DMS53 treated with DMSO at 0.1 percent for 48 hours (cell line): ENCODE measurements around the gene FBLN1.

ENCODE experiments used
- DNase-seq: peaks from one replicate; lab custom pipeline; 2025; ENCODE audit not compliant: unreplicated experiment; lab: John Stamatoyannopoulos, UW

The FBLN1 gene

GRCh38 chr22:45631140-45631840, 128.6 kb downstream of the FBLN1 start:
- DNase-seq: no peak

GRCh38 chr22:45631841-45632238, 129.2 kb downstream of the FBLN1 start:
- DNase-seq: no peak

DNA sequence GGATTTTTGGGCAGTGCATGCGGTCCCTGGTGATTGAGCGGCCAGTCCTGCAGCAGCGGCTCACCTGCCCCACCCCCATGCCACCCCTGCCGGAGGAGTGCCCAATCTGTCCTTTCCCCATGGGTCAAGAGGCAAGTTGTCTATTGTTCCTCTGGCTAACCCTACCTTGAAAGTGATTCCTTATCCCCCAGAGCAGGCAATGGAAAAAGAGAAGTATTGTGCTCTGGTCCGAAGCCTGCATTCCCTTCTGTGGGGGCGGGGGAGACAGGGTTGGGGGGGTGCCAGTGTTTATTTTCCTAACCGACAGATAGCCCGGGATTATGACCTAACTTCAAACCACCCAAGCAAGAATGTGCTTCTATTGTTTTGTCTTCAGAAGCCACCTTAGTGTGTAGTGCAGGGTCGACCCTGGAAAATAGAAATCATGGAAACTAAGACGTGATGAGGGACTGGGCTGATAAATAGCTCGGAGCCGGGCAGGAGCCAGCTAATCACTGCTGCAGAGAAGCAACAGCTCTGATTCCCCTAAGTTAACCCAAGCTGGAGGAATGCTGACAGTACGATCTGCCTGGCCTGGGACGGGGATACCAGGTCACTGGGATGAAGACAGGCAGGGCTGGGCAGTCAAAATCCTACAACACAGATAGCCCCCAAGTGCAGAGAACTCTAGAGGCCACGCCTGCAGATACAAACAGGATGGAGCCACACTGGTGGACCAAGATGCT, 130.3 kb downstream of the FBLN1 start:
- no peak for DNase-seq

GRCh38 chr22:45636683-45637082, 134.0 kb downstream of the FBLN1 start:
- no peak for DNase-seq

- DNase-seq: no peak
Measured at GRCh38 chr22:45638197-45638596, 135.5 kb downstream of the FBLN1 start.

DNA sequence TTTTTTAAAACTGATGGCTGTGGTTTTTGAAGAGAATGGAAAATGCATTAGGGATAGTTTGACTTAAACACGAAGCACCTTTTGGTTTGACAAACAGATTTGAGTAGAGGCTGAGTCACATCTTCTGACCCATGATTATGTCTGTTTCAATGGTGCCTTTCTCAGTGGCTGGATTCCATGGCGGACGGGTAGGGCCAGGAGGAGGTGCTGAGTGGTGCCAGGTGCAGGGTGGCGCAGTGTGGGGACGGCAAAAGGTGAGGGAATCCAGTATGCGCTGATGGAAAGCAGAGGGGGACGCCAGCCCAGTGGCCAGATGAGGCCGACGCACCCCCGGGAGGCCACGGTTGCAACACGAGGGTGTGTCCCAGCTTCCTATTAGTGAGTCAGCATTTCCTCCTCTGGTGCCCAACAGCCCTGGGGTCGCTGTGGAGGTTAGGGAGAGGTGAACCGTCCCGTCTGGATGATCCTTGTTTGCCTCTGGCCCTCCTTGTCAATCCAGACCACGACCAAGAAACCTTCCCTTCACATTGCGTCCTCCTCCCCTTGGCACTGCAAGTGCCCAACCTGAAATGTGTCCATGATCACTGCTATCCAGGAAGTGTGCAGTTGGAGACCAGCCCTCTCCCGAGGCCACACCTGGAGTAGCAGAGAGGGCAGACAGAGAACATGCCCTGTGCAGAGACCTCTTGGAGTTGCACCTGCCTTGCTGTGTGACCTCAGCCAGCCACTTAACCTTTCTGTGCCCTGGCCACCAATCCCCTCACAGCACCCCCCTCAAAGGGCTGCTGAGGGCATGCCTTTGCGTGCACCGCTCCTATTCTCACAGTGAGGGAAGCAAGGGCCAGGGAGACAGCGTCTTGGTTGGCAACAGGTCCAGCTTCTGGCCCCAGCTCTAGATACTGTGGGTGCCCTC, 136.4 kb downstream of the FBLN1 start:
- no peak for DNase-seq

DNA sequence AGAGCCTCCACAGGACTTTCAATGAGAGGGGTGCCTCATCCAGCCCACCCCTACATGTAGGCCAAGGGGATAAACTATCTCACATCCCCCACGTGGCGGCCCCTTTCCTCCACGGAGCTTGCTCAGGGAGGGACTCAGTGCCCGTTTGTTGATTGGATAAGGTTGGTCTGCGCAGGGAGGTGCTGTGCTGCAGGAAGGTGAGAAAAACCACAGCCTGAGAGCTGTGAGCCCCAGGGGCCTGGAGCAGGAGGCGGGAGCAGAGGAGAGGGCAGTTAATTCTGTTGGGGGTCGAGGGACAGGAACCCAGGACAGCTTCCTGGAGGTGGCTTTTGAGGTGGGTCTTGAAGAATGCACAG, 137.0 kb downstream of the FBLN1 start:
- DNase-seq: no peak

- DNase-seq: no peak
Measured at GRCh38 chr22:45640291-45640940, 137.7 kb downstream of the FBLN1 start.

GRCh38 chr22:45640941-45641621, 138.4 kb downstream of the FBLN1 start:
- DNase-seq: no peak

DNA sequence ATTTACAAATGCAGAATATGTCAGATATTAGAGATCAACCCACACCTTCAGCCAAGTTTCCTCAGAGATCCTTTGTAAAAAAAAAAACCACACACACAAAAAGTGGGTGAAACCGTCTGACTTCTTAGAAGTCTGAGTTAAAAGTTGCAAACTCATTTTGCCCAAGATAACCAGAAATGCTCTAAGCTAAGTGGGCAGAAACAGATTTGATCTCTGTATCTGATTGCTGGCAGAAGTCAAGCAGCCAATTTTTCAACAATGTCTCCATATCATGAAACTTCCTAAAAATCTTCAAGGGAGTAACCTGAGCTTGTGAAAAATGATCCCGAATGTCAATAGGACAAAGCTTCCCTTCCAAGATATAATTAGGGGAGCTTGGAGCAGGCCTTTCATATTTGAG, 140.3 kb downstream of the FBLN1 start:
- no peak for DNase-seq

DNA sequence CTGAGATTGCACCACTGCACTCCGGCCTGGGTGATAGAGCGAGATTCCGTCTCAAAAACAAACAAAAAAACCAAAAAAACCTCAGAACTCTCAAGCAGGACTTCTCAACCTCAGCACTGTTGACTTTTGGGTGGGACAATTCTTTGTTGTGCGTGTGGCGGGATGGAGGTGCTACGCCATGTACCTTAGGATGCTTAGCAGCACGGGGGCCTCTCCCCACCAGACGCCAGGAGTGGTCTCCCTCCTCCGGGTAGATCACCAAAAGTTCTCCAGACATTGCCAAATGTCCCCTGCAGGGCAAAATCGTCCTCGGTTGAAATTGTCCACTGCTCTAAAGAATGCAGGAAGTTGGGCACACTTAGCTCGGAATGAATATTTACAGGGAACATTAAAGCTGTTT, 142.0 kb downstream of the FBLN1 start:
- DNase-seq: no peak

- no peak for DNase-seq
Measured at GRCh38 chr22:45645150-45645525, 142.5 kb downstream of the FBLN1 start.

- DNase-seq: peak; percentile 30
Measured at GRCh38 chr22:45645526-45646414, 143.1 kb downstream of the FBLN1 start.

GRCh38 chr22:45647532-45648225, 145.0 kb downstream of the FBLN1 start:
- no peak for DNase-seq

- no peak for DNase-seq
Measured at GRCh38 chr22:45648301-45649117, 145.8 kb downstream of the FBLN1 start.

DNA sequence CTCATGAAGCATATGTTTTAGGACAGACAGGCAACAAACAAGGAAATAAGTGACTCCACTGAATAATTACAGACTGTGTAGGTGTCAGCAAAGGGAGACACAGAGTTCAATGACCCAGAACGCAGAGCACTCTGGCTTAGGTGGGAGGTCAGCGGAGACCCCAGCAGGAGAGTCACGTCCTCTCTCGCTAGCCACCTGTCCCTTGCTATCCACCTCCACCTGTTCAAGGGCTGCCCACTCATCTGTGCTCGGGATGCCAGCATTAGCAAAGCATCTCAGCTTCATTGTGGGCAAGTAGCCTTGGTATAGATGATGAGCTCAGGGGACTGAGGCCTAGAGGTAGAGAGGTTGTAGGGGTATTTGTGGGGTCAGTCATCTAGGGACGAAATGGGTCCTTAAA, 147.1 kb downstream of the FBLN1 start:
- no peak for DNase-seq

- DNase-seq: no peak
Measured at GRCh38 chr22:45650721-45651120, 148.0 kb downstream of the FBLN1 start.
